GM12878 (cell line): Measurements from ENCODE around the gene CANX. TPM values are rescaled to one million over a fixed set of nuclear protein-coding genes. Genes with fewer than 3 reads are reported as not detected.
A peak's percentile ranks its signal among the peaks of the same experiment; 100 is the strongest.

ENCODE experiments used
- ATAC-seq: fragments of 200-7000 bp; cut with Tn5 transposase; 3 replicates; pipeline ENCODE4 v1.9.1; 2020; ENCODE audit warnings: mild to moderate bottlenecking, moderate library complexity
- BruUV-seq: library from RNA; stranded (reverse); fragments of 400-500 nt; replicated peaks from 2 replicates; lab custom pipeline; 2021; lab: Mats Ljungman, UMichigan
- CTCF ChIA-PET: fragments of 300-600 bp; sonication (Branson Sonifier 250); formaldehyde crosslinking; extraction: SDS; loops from one replicate; lab custom pipeline; 2021; ENCODE audit warnings: inconsistent platforms; lab: Yijun Ruan, JAX
- POLR2A ChIA-PET: fragments of 350-600 bp; formaldehyde crosslinking; extraction: SDS; loops from one replicate; lab custom pipeline; 2021; ENCODE audit warnings: inconsistent platforms; lab: Charles Lee
- RAD21 ChIA-PET: fragments of 300-600 bp; sonication (Branson Sonifier 250); formaldehyde crosslinking; loops from one replicate; lab custom pipeline; 2023; ENCODE audit warnings: antibody characterized with exemption; ENCODE audit not compliant: unreplicated experiment; lab: Charles Lee
- SMC1A ChIA-PET: fragments of 300-600 bp; sonication (Branson Sonifier 250); formaldehyde crosslinking; loops from one replicate; lab custom pipeline; 2023; ENCODE audit not compliant: unreplicated experiment, uncharacterized antibody; lab: Charles Lee
- DNase-seq: peaks from one replicate; pipeline ENCODE4 v3.0.0-alpha.2; 2011; ENCODE audit warnings: low read depth, low spot score
- FAIRE-seq: peaks from 3 replicates; lab custom pipeline; 2011; peaks lifted over from hg19 to GRCh38; lab: Jason Lieb, UNC
- H2AFZ ChIP-seq: 2 replicates; pipeline ENCODE4 v1.6.0; 2011; ENCODE audit warnings: low read depth, low read length, control low read depth; ENCODE audit not compliant: control insufficient read depth
- H3K27ac ChIP-seq: 2 replicates; pipeline ENCODE4 v1.5.1; 2011; ENCODE audit warnings: control low read depth; ENCODE audit not compliant: control insufficient read depth, insufficient read depth
- H3K27me3 ChIP-seq, 2 experiments: replicated peaks in 1 of 2; 2 replicates each; pipeline versions ENCODE4 v1.6.0 to v1.6.1; 2011; ENCODE audit warnings: low read length in 1 of 2; ENCODE audit not compliant: control insufficient read depth in 2 of 2, insufficient read depth in 2 of 2
- H3K36me3 ChIP-seq, 2 experiments: 2 replicates each; pipeline ENCODE4 v1.5.1; 2011; ENCODE audit warnings: low read length in 1 of 2; ENCODE audit not compliant: control insufficient read depth in 2 of 2, insufficient read depth in 2 of 2
- H3K4me1 ChIP-seq: 2 replicates; pipeline ENCODE4 v1.6.1; 2011; ENCODE audit warnings: mild to moderate bottlenecking, low read length, moderate library complexity, mixed read lengths; ENCODE audit not compliant: control insufficient read depth, insufficient read depth
- H3K4me2 ChIP-seq: 2 replicates; pipeline ENCODE4 v1.6.0; 2011; ENCODE audit warnings: control low read depth; ENCODE audit not compliant: control insufficient read depth, insufficient read depth
- H3K4me3 ChIP-seq: fragments of 200-600 bp; sonication (generic); 2 replicates; pipeline ENCODE4 v1.5.1; 2016
- H3K79me2 ChIP-seq: 2 replicates; pipeline ENCODE4 v1.6.0; 2011; ENCODE audit warnings: low read length; ENCODE audit not compliant: control insufficient read depth, insufficient read depth
- H3K9ac ChIP-seq: 2 replicates; pipeline ENCODE4 v1.8.0; 2011; ENCODE audit warnings: low read length, control low read depth, mixed read lengths; ENCODE audit not compliant: control insufficient read depth, insufficient read depth
- H3K9me3 ChIP-seq: replicated peaks from 3 replicates; pipeline ENCODE4 v1.5.1; 2011; ENCODE audit warnings: mild to moderate bottlenecking, low read length; ENCODE audit not compliant: control insufficient read depth, insufficient read depth
- H4K20me1 ChIP-seq: 2 replicates; pipeline ENCODE4 v1.6.0; 2011; ENCODE audit not compliant: control insufficient read depth, insufficient read depth
- CHD4 ChIP-seq: fragments of 200-600 bp; sonication (generic); IDR thresholded peaks from 2 replicates; pipeline ENCODE4 v1.6.1; 2016; ENCODE audit warnings: mild to moderate bottlenecking
- ETV6 ChIP-seq, 2 experiments: fragments of 450-650 bp in 1 of 2; IDR thresholded peaks in 1 of 2; conservative IDR thresholded peaks in 1 of 2; 2 replicates each; pipeline ENCODE4 v1.6.1; 2014; ENCODE audit warnings: antibody characterized with exemption in 1 of 2, borderline replicate concordance in 1 of 2, low read depth in 1 of 2, mild to moderate bottlenecking in 1 of 2, moderate library complexity in 1 of 2
- SRF ChIP-seq, 2 experiments: IDR thresholded peaks; 2 replicates each; pipeline ENCODE4 v1.6.1; 2011; ENCODE audit warnings: low read depth in 2 of 2, low read length in 2 of 2, mild to moderate bottlenecking in 1 of 2, moderate library complexity in 1 of 2
- WGBS: methylation state at CpG from one replicate; pipeline ENCODE4 v1.1.6; 2016; ENCODE audit warnings: low lambda C conversion rate; ENCODE audit not compliant: insufficient replicate concordance, insufficient coverage; ENCODE audit errors: missing lambda C conversion rate; 5-methylcytosine and 5-hydroxymethylcytosine counted together
- in situ Hi-C: fragments of 300-500 bp; cut with MboI; formaldehyde crosslinking; loops from 9 replicates; pipeline ENCODE4 v1.14.3; 2018; ENCODE audit warnings: mixed read lengths
- intact Hi-C: fragments of 100-400 bp; cut with micrococcal nuclease; formaldehyde crosslinking; loops from one replicate; pipeline ENCODE4 v1.14.2; 2022; ENCODE audit not compliant: unreplicated experiment
- polyA plus RNA-seq, 11 experiments: library from polyadenylated mRNA; depleted of rRNA in 4 of 11; unstranded in 6 of 11; stranded (reverse) in 5 of 11; fragments of >200 nt; fragmentation: Nextera tagmentation in 4 of 11; fragmentation: Illumina TruSeq in 1 of 11; extraction: Ambion mirVana in 4 of 11; extraction: Trizol in 1 of 11; gene quantifications; 1 replicate in 1 of 11; 2 replicates in 10 of 11; pipeline versions ENCODE4 v1.2.1 to v1.2.3, GENCODE V29; 2011 to 2016; ENCODE audit warnings: inconsistent platforms in 2 of 11, missing spikeins in 2 of 11, low read depth in 1 of 11
- total RNA-seq, 4 experiments: library from RNA; depleted of rRNA in 3 of 4; stranded (reverse); fragments of >200 nt in 3 of 4; fragmentation: Illumina TruSeq in 1 of 4; extraction: Trizol in 1 of 4; gene quantifications; 2 replicates each; pipeline versions ENCODE4 v1.2.1 to v1.2.3, GENCODE V29; 2013 to 2021
- TF ChIP-seq, protein P1 (sequence below): fragments of 450-650 bp; IDR thresholded peaks from 2 replicates; pipeline ENCODE4 v1.6.1; 2016; ENCODE audit warnings: mild to moderate bottlenecking, moderate library complexity, borderline replicate concordance
- TF ChIP-seq, protein P2 (sequence below): fragments of 450-650 bp; IDR thresholded peaks from 2 replicates; pipeline ENCODE4 v1.6.1; 2017; ENCODE audit warnings: mild to moderate bottlenecking, moderate library complexity

Gene CANX
- total and polyA plus RNA-seq, 10 of the 15 experiments (the other 5 are each of a cell fraction or from before 2014, with no cell fraction given), result 78.2 to 602 (median 412) TPM

DNA sequence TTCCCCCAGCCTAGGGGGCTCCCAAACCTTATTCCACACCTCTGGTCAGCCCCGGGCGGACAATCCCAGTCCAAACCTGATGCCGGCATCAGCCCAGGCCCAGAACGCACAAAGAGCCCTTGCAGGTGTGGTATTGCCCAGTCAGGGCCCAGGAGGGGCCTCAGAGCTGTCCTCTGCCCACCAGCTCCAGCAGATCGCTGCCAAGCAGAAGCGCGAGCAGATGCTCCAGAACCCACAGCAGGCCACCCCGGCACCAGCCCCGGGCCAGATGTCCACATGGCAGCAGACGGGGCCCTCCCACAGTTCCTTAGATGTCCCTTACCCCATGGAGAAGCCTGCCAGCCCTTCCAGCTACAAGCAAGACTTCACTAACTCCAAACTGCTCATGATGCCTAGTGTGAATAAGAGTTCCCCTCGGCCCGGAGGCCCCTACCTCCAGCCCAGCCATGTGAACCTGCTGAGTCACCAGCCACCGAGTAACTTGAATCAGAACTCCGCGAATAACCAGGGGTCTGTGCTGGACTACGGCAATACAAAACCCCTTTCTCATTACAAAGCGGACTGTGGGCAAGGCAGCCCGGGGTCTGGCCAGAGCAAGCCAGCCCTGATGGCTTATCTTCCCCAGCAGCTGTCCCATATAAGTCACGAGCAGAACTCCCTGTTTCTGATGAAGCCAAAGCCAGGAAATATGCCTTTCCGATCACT is 67.4 kb downstream of the CANX start:
- DNase-seq (no peak), ATAC-seq (no peak), FAIRE-seq (no peak)
- H3K9ac ChIP-seq, result no peak overlapping the region
- no peak overlapping the region for H2AFZ ChIP-seq
- H3K79me2 ChIP-seq, result peaks cover 16% of the 10 kb centered on the region
- TF ChIP-seq CHD4 (no peak), ETV6 (conservative IDR thresholded peaks at IDR 0.05 in 1 of 2, IDR thresholded peaks at IDR 0.05 in 1 of 2; ENCODE audit: borderline replicate concordance in 1 of 2, low read depth in 1 of 2) (no peak), SRF (IDR thresholded peaks at IDR 0.05; ENCODE audit: low read depth in 2 of 2, low read length in 2 of 2) (no peak)
- TF ChIP-seq, protein P1, sequence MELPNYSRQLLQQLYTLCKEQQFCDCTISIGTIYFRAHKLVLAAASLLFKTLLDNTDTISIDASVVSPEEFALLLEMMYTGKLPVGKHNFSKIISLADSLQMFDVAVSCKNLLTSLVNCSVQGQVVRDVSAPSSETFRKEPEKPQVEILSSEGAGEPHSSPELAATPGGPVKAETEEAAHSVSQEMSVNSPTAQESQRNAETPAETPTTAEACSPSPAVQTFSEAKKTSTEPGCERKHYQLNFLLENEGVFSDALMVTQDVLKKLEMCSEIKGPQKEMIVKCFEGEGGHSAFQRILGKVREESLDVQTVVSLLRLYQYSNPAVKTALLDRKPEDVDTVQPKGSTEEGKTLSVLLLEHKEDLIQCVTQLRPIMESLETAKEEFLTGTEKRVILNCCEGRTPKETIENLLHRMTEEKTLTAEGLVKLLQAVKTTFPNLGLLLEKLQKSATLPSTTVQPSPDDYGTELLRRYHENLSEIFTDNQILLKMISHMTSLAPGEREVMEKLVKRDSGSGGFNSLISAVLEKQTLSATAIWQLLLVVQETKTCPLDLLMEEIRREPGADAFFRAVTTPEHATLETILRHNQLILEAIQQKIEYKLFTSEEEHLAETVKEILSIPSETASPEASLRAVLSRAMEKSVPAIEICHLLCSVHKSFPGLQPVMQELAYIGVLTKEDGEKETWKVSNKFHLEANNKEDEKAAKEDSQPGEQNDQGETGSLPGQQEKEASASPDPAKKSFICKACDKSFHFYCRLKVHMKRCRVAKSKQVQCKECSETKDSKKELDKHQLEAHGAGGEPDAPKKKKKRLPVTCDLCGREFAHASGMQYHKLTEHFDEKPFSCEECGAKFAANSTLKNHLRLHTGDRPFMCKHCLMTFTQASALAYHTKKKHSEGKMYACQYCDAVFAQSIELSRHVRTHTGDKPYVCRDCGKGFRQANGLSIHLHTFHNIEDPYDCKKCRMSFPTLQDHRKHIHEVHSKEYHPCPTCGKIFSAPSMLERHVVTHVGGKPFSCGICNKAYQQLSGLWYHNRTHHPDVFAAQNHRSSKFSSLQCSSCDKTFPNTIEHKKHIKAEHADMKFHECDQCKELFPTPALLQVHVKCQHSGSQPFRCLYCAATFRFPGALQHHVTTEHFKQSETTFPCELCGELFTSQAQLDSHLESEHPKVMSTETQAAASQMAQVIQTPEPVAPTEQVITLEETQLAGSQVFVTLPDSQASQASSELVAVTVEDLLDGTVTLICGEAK, result no peak
- TF ChIP-seq, protein P2, sequence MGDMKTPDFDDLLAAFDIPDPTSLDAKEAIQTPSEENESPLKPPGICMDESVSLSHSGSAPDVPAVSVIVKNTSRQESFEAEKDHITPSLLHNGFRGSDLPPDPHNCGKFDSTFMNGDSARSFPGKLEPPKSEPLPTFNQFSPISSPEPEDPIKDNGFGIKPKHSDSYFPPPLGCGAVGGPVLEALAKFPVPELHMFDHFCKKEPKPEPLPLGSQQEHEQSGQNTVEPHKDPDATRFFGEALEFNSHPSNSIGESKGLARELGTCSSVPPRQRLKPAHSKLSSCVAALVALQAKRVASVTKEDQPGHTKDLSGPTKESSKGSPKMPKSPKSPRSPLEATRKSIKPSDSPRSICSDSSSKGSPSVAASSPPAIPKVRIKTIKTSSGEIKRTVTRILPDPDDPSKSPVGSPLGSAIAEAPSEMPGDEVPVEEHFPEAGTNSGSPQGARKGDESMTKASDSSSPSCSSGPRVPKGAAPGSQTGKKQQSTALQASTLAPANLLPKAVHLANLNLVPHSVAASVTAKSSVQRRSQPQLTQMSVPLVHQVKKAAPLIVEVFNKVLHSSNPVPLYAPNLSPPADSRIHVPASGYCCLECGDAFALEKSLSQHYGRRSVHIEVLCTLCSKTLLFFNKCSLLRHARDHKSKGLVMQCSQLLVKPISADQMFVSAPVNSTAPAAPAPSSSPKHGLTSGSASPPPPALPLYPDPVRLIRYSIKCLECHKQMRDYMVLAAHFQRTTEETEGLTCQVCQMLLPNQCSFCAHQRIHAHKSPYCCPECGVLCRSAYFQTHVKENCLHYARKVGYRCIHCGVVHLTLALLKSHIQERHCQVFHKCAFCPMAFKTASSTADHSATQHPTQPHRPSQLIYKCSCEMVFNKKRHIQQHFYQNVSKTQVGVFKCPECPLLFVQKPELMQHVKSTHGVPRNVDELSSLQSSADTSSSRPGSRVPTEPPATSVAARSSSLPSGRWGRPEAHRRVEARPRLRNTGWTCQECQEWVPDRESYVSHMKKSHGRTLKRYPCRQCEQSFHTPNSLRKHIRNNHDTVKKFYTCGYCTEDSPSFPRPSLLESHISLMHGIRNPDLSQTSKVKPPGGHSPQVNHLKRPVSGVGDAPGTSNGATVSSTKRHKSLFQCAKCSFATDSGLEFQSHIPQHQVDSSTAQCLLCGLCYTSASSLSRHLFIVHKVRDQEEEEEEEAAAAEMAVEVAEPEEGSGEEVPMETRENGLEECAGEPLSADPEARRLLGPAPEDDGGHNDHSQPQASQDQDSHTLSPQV, result no peak
- no peak overlapping the region for H3K4me2 ChIP-seq
- RAD21 ChIA-PET, result no interaction called here
- SMC1A ChIA-PET, result interaction anchor here (0.6 to 1.2 kb wide), 2 partner anchors 12 to 141 kb away, joined by 3 read pairs; no protein-coding TSS in a partner anchor
- peaks cover 16 to 22% of the 10 kb centered on the region in 2 experiments for H3K36me3 ChIP-seq
- TSS peak; percentile 51 for BruUV-seq
- H3K27me3 ChIP-seq, result no peaks in the 10 kb centered on the region
- in situ Hi-C loops (no loop called here), intact Hi-C loops (loop anchor here (10.0 kb wide), 1 partner anchor 209 kb away; no protein-coding TSS in a partner anchor)
- WGBS, result 91% methylated on average over 20 of the region's 20 CpGs
- peaks cover 4% of the 10 kb centered on the region; the same call in 1 of the 2 replicates for H4K20me1 ChIP-seq
- H3K9me3 ChIP-seq, result no peaks in the 10 kb centered on the region
- POLR2A ChIA-PET, result interaction anchor here (0.7 kb wide), 2 partner anchors 28 to 221 kb away, joined by 5 to 6 read pairs; partner anchors contain the start of gene LTC4S
- H3K4me1 ChIP-seq, result peaks cover 10% of the 10 kb centered on the region
- H3K4me3 ChIP-seq, result no peak overlapping the region
- H3K27ac ChIP-seq, result no peak overlapping the region
- CTCF ChIA-PET, result interaction anchor here (1.1 kb wide), 1 partner anchor 140 kb away, joined by 3 read pairs; no protein-coding TSS in a partner anchor
